B cell (primary cell): ENCODE results near the gene AOPEP.

Experiments used
- EZH2 ChIP-seq: IDR thresholded peaks from 2 replicates; pipeline ENCODE4 v1.6.1; 2012; ENCODE audit warnings: borderline replicate concordance, low read depth, mild to moderate bottlenecking, moderate library complexity, low read length; ENCODE audit not compliant: insufficient read depth, poor library complexity, severe bottlenecking
- TF ChIP-seq, protein P1 (sequence below): fragments of 200-600 bp; IDR thresholded peaks from one replicate; pipeline ENCODE4 v1.8.0; 2022; ENCODE audit warnings: antibody characterized with exemption, mild to moderate bottlenecking

DNA sequence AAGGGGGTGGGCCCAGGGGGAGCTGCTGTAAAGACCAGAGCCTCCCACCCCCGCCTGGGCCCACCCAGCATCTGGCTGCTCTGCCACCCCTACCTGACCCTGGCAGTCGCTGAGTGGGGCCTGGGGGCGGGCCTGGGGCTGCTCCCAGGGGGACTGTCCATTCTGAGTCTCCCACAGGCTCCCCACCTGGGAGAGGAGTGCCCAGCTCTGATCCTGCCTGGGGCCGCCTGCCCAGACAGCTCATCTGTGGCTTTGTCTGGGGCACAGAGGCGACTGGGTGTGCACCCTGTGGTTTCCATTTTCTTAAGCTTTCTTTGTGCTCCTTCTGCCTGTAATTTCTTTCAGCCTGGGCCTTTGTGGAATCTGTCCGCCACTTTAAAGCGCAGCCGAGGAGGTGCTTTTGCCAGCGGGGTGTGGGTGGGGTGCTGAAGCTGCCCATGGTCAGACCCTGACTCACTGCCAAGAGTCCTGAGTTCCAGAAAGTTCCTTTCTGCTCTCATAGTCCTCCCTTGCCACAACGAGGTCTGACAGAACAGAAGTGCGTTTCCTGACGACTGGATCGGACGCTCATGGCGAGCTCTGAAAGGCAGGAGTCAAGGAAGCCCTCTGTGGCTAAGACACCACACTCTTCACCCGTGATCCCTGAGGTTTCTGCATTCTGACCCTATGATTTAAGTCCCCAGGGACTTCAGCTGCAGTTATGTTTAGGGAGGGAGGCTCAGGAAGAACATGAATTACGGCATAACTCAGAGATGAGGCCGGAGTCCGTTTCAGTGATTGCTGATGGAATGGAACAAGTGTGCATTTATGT is 366.0 kb downstream of the AOPEP start:
- TF ChIP-seq, protein P1, sequence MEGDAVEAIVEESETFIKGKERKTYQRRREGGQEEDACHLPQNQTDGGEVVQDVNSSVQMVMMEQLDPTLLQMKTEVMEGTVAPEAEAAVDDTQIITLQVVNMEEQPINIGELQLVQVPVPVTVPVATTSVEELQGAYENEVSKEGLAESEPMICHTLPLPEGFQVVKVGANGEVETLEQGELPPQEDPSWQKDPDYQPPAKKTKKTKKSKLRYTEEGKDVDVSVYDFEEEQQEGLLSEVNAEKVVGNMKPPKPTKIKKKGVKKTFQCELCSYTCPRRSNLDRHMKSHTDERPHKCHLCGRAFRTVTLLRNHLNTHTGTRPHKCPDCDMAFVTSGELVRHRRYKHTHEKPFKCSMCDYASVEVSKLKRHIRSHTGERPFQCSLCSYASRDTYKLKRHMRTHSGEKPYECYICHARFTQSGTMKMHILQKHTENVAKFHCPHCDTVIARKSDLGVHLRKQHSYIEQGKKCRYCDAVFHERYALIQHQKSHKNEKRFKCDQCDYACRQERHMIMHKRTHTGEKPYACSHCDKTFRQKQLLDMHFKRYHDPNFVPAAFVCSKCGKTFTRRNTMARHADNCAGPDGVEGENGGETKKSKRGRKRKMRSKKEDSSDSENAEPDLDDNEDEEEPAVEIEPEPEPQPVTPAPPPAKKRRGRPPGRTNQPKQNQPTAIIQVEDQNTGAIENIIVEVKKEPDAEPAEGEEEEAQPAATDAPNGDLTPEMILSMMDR: no peak
- no peak for TF ChIP-seq EZH2
